Measurements from ENCODE around the gene MVK.

DNA sequence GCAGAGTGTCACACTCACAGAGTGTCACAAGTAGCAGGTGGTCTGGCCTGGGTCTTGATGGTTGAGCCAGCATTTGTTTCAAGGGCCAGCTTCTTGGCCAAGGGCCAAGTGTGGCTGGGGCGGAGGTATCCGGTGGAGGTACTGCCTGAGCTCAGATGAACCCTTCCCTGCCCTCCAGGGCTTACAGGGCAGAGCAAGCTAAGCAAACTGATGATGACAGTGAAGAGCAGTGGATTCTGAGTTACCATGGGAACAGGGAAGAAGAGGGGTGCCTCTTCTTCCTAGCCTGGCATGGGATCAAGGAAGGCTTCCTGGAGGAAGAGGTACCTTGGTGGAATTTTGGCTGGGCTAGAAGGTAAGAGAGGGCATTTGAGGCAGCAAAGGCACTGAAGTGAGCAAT lies 35.7 kb downstream of the MVK start:
- no peak for TF ChIP-seq POLR2A (IDR thresholded peaks at IDR 0.05)
- TF ChIP-seq, protein P1, sequence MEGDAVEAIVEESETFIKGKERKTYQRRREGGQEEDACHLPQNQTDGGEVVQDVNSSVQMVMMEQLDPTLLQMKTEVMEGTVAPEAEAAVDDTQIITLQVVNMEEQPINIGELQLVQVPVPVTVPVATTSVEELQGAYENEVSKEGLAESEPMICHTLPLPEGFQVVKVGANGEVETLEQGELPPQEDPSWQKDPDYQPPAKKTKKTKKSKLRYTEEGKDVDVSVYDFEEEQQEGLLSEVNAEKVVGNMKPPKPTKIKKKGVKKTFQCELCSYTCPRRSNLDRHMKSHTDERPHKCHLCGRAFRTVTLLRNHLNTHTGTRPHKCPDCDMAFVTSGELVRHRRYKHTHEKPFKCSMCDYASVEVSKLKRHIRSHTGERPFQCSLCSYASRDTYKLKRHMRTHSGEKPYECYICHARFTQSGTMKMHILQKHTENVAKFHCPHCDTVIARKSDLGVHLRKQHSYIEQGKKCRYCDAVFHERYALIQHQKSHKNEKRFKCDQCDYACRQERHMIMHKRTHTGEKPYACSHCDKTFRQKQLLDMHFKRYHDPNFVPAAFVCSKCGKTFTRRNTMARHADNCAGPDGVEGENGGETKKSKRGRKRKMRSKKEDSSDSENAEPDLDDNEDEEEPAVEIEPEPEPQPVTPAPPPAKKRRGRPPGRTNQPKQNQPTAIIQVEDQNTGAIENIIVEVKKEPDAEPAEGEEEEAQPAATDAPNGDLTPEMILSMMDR (IDR thresholded peaks at IDR 0.05) = no peak

All from body of pancreas (tissue), 4 donors.